ENCODE results near the gene RYR1.
"Not testable (repeated sequence)": the region's sequence is repeated elsewhere in the genome, so short reads cannot be mapped to it uniquely, and the experiment has no call there.

Gene RYR1

GRCh38 chr19:38514812-38515633, 81.5 kb downstream of the RYR1 start:
- Histone ChIP-seq H3K4me3 (ENCODE audit: low read depth in 1 of 2, low read length in 1 of 2) (no peak overlapping the region), H3K27me3 (peaks cover 3% of the 10 kb centered on the region), H3K9me3 (no peaks in the 10 kb centered on the region), H3K4me1 (ENCODE audit: control insufficient read depth in 1 of 2, insufficient read depth in 1 of 2, low read depth in 1 of 2, low read length in 1 of 2) (peaks cover 0 to 5% of the 10 kb centered on the region in 2 experiments), H3K36me3 (no peaks in the 10 kb centered on the region), H3K27ac (no peak overlapping the region)
- TF ChIP-seq, protein P1, sequence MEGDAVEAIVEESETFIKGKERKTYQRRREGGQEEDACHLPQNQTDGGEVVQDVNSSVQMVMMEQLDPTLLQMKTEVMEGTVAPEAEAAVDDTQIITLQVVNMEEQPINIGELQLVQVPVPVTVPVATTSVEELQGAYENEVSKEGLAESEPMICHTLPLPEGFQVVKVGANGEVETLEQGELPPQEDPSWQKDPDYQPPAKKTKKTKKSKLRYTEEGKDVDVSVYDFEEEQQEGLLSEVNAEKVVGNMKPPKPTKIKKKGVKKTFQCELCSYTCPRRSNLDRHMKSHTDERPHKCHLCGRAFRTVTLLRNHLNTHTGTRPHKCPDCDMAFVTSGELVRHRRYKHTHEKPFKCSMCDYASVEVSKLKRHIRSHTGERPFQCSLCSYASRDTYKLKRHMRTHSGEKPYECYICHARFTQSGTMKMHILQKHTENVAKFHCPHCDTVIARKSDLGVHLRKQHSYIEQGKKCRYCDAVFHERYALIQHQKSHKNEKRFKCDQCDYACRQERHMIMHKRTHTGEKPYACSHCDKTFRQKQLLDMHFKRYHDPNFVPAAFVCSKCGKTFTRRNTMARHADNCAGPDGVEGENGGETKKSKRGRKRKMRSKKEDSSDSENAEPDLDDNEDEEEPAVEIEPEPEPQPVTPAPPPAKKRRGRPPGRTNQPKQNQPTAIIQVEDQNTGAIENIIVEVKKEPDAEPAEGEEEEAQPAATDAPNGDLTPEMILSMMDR (IDR thresholded peaks at IDR 0.05), result peak; percentile 79

GRCh38 chr19:38515896-38516295, 82.4 kb downstream of the RYR1 start:
- H3K36me3 ChIP-seq, result no peaks in the 10 kb centered on the region
- H3K4me1 ChIP-seq (ENCODE audit: control insufficient read depth in 1 of 2, insufficient read depth in 1 of 2, low read depth in 1 of 2, low read length in 1 of 2), result peaks cover 0 to 5% of the 10 kb centered on the region in 2 experiments
- no peak overlapping the region for H3K4me3 ChIP-seq (ENCODE audit: low read depth in 1 of 2, low read length in 1 of 2)
- TF ChIP-seq, protein P1 (IDR thresholded peaks at IDR 0.05), result no peak
- no peak overlapping the region for H3K27ac ChIP-seq
- no peaks in the 10 kb centered on the region for H3K9me3 ChIP-seq
- H3K27me3 ChIP-seq, result peaks cover 3% of the 10 kb centered on the region

- no peak overlapping the region for H3K27ac ChIP-seq
- H3K4me1 ChIP-seq (ENCODE audit: control insufficient read depth in 1 of 2, insufficient read depth in 1 of 2, low read depth in 1 of 2, low read length in 1 of 2), result peaks cover 0 to 5% of the 10 kb centered on the region in 2 experiments
- H3K9me3 ChIP-seq, result no peaks in the 10 kb centered on the region
- no peaks in the 10 kb centered on the region for H3K36me3 ChIP-seq
- peaks cover 3% of the 10 kb centered on the region for H3K27me3 ChIP-seq
- TF ChIP-seq, protein P1 (IDR thresholded peaks at IDR 0.05), result no peak
- H3K4me3 ChIP-seq (ENCODE audit: low read depth in 1 of 2, low read length in 1 of 2), result no peak overlapping the region
Measured at GRCh38 chr19:38516802-38517201, 83.3 kb downstream of the RYR1 start.

GRCh38 chr19:38517321-38517720, 83.8 kb downstream of the RYR1 start:
- peaks cover 0 to 5% of the 10 kb centered on the region in 2 experiments for H3K4me1 ChIP-seq (ENCODE audit: control insufficient read depth in 1 of 2, insufficient read depth in 1 of 2, low read depth in 1 of 2, low read length in 1 of 2)
- H3K9me3 ChIP-seq, result no peaks in the 10 kb centered on the region
- TF ChIP-seq, protein P1 (IDR thresholded peaks at IDR 0.05), result no peak
- H3K27me3 ChIP-seq, result peaks cover 3% of the 10 kb centered on the region
- H3K4me3 ChIP-seq (ENCODE audit: low read depth in 1 of 2, low read length in 1 of 2), result no peak overlapping the region
- H3K36me3 ChIP-seq, result no peaks in the 10 kb centered on the region
- H3K27ac ChIP-seq, result no peak overlapping the region

GRCh38 chr19:38517980-38518379, 84.5 kb downstream of the RYR1 start:
- H3K9me3 ChIP-seq; H3K27me3 ChIP-seq; H3K27ac ChIP-seq; H3K36me3 ChIP-seq; H3K4me1 ChIP-seq (ENCODE audit: control insufficient read depth in 1 of 2, insufficient read depth in 1 of 2, low read depth in 1 of 2, low read length in 1 of 2); H3K4me3 ChIP-seq (ENCODE audit: low read depth in 1 of 2, low read length in 1 of 2): not testable (repeated sequence)

GRCh38 chr19:38519168-38519567, 85.7 kb downstream of the RYR1 start:
- peaks cover 0 to 5% of the 10 kb centered on the region in 2 experiments for H3K4me1 ChIP-seq (ENCODE audit: control insufficient read depth in 1 of 2, insufficient read depth in 1 of 2, low read depth in 1 of 2, low read length in 1 of 2)
- TF ChIP-seq, protein P1 (IDR thresholded peaks at IDR 0.05), result no peak
- no peak overlapping the region for H3K27ac ChIP-seq
- H3K27me3 ChIP-seq, result no peaks in the 10 kb centered on the region
- H3K9me3 ChIP-seq, result no peaks in the 10 kb centered on the region
- H3K36me3 ChIP-seq, result no peaks in the 10 kb centered on the region
- no peak overlapping the region for H3K4me3 ChIP-seq (ENCODE audit: low read depth in 1 of 2, low read length in 1 of 2)

Measured in neutrophil (primary cell).